Measurements from ENCODE around the gene MYCBPAP.
"Not testable (repeated sequence)": the region's sequence is repeated elsewhere in the genome, so short reads cannot be mapped to it uniquely, and the experiment has no call there.

The MYCBPAP gene

GRCh38 chr17:50471009-50471905 is 37.0 kb upstream of the MYCBPAP start:
- no peak for DNase-seq (ENCODE audit: low read depth in 2 of 2)

GRCh38 chr17:50472286-50472685 is 36.0 kb upstream of the MYCBPAP start:
- no peak for DNase-seq (ENCODE audit: low read depth in 2 of 2)

- not testable (repeated sequence) for DNase-seq (ENCODE audit: low read depth in 2 of 2)
Observed at GRCh38 chr17:50472761-50473161, 35.5 kb upstream of the MYCBPAP start.

GRCh38 chr17:50473901-50474300 is 34.3 kb upstream of the MYCBPAP start:
- no peak for DNase-seq (ENCODE audit: low read depth in 2 of 2)

GRCh38 chr17:50474523-50474922 is 33.7 kb upstream of the MYCBPAP start:
- DNase-seq (ENCODE audit: low read depth in 2 of 2) = no peak

- no peak for DNase-seq (ENCODE audit: low read depth in 2 of 2)
Observed at GRCh38 chr17:50475362-50475761, 32.9 kb upstream of the MYCBPAP start.

- DNase-seq (ENCODE audit: low read depth in 2 of 2) = not testable (repeated sequence)
Observed at GRCh38 chr17:50475775-50476544, 32.3 kb upstream of the MYCBPAP start.

GRCh38 chr17:50476545-50477315 is 31.5 kb upstream of the MYCBPAP start:
- no peak for DNase-seq (ENCODE audit: low read depth in 2 of 2)

GRCh38 chr17:50477976-50478375 is 30.3 kb upstream of the MYCBPAP start:
- no peak for DNase-seq (ENCODE audit: low read depth in 2 of 2)

- peak; percentile 76 to 81 for DNase-seq (ENCODE audit: low read depth in 2 of 2)
Observed at GRCh38 chr17:50478391-50479381, 29.6 kb upstream of the MYCBPAP start, which contains the start of gene RSAD1. Gene RSAD1 (plus strand): TSS chr17:50478860. CDS start chr17:50478885, 25 bp downstream.

- peak; percentile 51 to 53 for DNase-seq (ENCODE audit: low read depth in 2 of 2)
Observed at GRCh38 chr17:50479522-50480141, 28.6 kb upstream of the MYCBPAP start.

- no peak for DNase-seq (ENCODE audit: low read depth in 2 of 2)
Observed at GRCh38 chr17:50480142-50480764, 28.0 kb upstream of the MYCBPAP start.

- DNase-seq (ENCODE audit: low read depth in 2 of 2) = no peak
Observed at GRCh38 chr17:50480854-50481490, 27.3 kb upstream of the MYCBPAP start.

- DNase-seq (ENCODE audit: low read depth in 2 of 2) = no peak
Observed at GRCh38 chr17:50481648-50482047, 26.6 kb upstream of the MYCBPAP start.

- DNase-seq (ENCODE audit: low read depth in 2 of 2) = no peak
Observed at GRCh38 chr17:50482110-50482509, 26.1 kb upstream of the MYCBPAP start.

- DNase-seq (ENCODE audit: low read depth in 2 of 2) = peak; percentile 42 to 65
Observed at GRCh38 chr17:50482516-50482915, 25.7 kb upstream of the MYCBPAP start.

GRCh38 chr17:50483266-50483665 is 25.0 kb upstream of the MYCBPAP start:
- DNase-seq (ENCODE audit: low read depth in 2 of 2) = no peak

GRCh38 chr17:50484386-50485155 is 23.7 kb upstream of the MYCBPAP start:
- DNase-seq (ENCODE audit: low read depth in 2 of 2) = no peak

Measured in stimulated activated CD4-positive, alpha-beta T cell treated with anti-CD3 and anti-CD28 coated beads, Interleukin-1b, Interleukin-23, amount 100 ng/mL, for 4 hours (primary cell).